LNCAP (cell line): ENCODE data around the gene IL3.

Source experiments
- TF ChIP-seq, protein P1 (sequence below): fragments of 450-650 bp; IDR thresholded peaks from 2 replicates; pipeline ENCODE4 v1.5.1; 2017; ENCODE audit warnings: mild to moderate bottlenecking

Gene IL3

DNA sequence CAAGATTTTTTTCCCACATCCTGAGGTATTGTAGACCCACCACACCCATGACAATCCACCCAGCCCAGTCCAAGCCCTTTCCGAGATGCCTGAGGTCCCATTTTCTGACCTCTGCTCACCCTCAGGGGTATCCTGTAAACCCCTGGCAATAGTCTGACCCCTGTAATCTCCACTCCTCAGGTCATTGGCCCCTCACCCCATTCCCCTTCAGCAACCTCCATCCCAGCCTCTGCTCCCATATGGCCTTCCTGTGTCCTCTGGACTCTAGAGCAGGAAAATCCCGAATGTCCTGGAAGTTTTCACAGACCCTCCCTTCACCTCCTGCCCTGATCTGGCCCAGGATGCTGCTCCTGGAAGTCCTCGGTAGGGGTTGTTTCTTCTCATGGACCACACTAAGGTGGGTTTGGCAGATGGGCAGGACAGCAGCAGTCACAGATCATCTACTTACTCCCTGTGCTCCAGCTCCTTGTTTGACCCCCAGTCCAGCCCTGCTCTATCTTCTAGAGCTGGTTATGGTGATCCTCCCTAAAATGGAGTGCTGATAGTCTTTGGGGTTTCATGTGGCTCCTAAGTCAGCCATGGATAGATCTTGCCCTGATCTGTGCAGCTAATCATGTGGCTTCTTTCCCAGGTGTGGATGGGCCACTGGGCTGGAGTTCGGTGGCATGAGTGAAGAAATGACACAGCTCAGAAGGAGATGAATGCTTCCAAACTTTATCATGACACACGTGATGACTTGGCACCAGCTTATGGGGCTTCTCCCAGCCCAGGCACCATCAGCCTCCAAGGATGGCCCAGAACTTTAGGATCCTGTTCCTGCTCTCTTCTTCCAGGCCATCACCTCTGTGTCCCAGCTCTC lies 37.0 kb upstream of the IL3 start:
- TF ChIP-seq, protein P1, sequence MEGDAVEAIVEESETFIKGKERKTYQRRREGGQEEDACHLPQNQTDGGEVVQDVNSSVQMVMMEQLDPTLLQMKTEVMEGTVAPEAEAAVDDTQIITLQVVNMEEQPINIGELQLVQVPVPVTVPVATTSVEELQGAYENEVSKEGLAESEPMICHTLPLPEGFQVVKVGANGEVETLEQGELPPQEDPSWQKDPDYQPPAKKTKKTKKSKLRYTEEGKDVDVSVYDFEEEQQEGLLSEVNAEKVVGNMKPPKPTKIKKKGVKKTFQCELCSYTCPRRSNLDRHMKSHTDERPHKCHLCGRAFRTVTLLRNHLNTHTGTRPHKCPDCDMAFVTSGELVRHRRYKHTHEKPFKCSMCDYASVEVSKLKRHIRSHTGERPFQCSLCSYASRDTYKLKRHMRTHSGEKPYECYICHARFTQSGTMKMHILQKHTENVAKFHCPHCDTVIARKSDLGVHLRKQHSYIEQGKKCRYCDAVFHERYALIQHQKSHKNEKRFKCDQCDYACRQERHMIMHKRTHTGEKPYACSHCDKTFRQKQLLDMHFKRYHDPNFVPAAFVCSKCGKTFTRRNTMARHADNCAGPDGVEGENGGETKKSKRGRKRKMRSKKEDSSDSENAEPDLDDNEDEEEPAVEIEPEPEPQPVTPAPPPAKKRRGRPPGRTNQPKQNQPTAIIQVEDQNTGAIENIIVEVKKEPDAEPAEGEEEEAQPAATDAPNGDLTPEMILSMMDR = no peak

DNA sequence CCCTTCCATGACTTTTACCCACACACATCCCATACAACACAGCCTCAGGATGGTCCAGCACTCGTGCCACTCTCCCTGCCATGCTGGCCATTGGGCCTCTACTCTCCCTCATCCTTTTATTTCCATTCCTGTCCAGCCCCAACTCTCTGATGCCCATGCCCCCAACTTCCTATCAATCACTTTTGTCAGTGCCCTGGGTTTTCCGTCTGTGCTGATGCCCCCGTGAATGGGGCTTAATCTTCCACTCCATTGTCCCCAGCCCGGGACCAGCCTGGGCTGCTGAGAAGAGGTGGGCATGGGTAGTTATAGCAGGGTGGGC lies 36.4 kb upstream of the IL3 start:
- TF ChIP-seq, protein P1 = no peak

DNA sequence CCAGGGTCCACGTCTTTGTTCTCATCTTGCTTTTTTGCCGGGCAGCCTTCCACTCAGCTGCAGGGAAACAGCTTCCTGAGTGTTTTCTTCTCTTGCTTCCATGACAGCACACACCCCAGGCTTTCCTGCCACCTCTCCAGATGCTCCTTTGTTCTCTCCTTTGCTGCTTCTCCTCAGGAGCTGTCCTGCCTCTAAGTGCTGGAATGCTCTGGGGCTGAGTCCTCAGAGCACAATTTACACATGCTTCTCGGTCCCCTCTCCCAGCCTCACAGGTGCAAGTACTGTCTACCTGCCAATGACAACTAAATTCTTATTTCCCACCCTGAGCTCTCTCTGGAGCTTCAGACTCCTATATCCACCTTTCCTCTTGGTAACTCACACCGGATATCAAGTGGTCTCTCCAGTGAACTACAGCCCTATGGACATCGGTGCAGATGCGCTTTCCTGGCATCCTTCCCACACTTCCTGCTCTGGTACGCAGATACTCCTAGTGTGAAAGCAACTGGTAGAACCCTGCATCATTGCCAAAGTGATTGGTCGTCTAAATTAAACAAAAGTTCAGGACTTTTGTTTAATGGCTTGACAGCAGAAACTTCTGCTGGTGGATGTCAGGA lies 35.6 kb upstream of the IL3 start:
- TF ChIP-seq, protein P1 = no peak

DNA sequence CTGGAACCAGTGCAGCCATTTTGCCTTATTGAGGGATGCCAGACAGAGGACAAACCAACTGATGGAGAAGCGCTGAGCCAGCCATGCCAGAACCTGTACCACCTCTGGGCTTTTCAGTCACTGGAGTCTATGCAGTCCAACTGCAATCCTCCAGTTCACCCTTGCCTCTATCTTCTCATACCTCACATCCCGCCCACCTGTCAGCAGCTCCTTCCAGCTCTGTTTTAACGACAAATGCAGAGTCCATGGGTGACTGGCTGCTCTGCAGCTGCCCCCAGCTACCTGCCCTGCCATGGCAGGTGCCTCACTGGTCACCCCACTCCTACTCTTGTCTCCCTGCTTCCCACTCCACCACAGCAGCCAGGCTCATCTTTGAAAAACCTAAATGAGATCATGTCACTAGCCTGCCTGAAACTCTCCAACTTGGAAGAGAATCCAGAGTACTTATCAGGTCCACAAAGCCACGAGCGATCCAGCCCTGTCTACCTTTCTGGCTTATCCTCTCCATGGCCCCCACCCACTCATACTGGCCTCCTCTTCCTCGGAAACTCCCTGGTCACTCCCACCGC lies 35.0 kb upstream of the IL3 start:
- TF ChIP-seq, protein P1 = no peak

DNA sequence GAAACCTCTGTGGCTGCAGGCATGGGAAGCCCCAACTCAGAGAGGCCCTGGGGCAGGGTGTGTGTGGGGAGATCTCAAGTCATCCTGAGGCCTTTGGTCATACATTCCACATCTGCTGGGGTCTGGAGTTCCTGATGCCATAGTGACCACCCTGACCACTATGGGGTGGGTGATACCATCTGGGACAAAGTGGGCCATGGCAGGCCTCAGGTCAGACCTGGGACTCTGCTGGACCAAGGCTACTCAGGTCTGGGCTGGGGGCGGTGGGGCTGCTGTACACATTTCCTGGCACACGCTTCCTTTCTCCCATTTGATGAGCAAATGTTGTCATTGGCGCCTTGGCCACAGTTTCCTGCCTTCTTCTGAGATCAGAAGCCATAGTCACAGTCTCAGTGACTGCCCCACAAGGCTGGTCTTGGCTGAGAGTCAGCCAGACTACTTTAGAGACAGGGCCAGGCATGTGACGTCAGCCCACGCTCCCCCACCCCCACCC lies 33.9 kb upstream of the IL3 start:
- TF ChIP-seq, protein P1 = no peak

DNA sequence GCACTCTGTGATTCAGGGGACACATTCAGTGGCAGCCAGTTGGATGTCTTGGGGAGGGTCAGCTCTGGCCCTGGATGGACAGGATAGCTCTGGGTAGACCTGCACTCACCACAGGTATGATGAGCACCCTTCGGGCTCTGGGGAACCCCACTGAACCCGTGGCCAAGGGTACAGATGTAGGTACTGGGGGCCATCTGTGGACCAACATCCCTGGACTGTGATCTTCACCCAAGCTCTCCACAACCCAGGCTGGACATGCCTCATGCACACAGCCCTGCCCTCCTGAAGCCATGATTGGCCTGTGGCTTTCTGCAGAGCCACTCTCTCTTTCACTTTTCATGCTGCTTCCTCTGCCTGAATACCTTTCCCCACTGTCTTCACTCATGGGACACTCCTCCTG lies 33.4 kb upstream of the IL3 start:
- TF ChIP-seq, protein P1 = no peak

DNA sequence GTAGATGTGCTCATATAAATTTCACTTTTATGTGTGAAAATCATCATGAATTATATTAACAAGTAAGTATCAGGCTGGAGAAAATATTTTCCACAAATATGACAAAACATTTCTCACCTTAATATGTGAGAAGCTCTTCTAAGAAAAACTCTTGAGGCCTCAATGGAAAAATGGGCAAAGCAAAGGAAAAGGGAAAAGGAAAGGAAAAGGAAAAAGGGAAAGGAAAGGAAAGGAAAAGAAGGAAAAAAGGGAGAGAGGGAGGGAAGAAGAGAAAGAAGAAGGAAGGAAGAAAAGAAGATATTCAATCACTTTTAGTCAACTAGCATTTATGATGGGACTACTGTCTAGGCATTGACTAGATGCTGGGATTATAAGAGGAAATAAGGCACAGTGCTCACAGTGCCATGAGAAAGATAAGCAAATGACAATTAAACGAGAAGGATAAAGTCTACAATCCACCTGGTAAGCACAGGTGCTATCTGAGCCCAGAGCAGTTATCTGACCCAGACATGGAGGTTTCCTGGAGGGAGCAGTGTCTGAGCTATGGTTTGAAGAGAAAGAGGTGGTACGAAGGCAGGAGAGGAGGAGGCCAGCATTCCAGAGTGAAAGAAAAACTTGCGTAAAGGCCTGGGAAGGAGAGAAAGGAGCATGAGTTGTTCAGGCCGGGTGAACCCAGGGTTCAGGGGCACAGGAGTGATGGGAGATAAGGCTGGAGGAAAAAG lies 30.7 kb upstream of the IL3 start:
- TF ChIP-seq, protein P1 = no peak
